Muscle layer of colon (tissue), 2 donors: ENCODE data around the gene DRC1.

Source experiments
- H3K27ac ChIP-seq: one replicate; pipeline ENCODE4 v1.7.0; 2013; ENCODE audit warnings: low read depth, mild to moderate bottlenecking, low read length, moderate library complexity
- H3K27me3 ChIP-seq, 2 donors: one replicate each; pipeline ENCODE4 v1.7.0; 2013; ENCODE audit warnings: low read length in 2 of 2, mild to moderate bottlenecking in 2 of 2; ENCODE audit not compliant: insufficient read depth in 2 of 2, control insufficient read depth in 1 of 2
- H3K36me3 ChIP-seq: one replicate; pipeline ENCODE4 v1.7.0; 2013; ENCODE audit warnings: mild to moderate bottlenecking, low read length; ENCODE audit not compliant: insufficient read depth
- H3K4me1 ChIP-seq: one replicate; pipeline ENCODE4 v1.7.0; 2013; ENCODE audit warnings: mild to moderate bottlenecking, low read length; ENCODE audit not compliant: insufficient read depth
- H3K4me3 ChIP-seq, 2 donors: one replicate each; pipeline ENCODE4 v1.7.0; 2013; ENCODE audit warnings: low read length in 2 of 2, low read depth in 1 of 2, mild to moderate bottlenecking in 1 of 2, moderate library complexity in 1 of 2
- H3K9ac ChIP-seq: one replicate; pipeline ENCODE4 v1.7.0; 2013; ENCODE audit warnings: low read length
- H3K9me3 ChIP-seq: one replicate; pipeline ENCODE4 v1.7.0; 2013; ENCODE audit warnings: mild to moderate bottlenecking, low read length
- donor health status: abdominal sarcoma.
- donor health status: Adenocarcinoma of cecum.

DRC1 gene

DNA sequence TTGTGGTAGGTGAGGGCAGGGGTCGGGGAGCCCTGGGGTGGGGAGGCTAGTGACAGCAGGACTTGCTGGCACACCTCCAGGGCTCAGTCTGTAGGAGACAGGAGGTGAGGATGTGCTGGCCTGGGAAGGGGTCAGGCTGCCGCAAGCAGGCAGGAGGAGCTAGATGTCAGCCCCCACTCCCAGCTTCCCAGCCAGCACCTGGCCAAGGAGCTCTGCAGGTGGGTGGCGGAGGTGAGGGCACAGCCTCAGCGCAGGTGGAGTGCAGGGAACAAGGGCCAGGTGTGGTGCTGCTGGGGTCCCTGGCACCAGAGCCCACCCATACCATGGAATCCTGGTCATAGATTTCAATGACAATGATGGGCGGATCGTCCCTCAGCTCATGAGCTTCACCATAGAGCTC, 73.3 kb downstream of the DRC1 start:
- no peaks in the 10 kb centered on the region for H3K9me3 ChIP-seq
- H3K4me3 ChIP-seq: no peak overlapping the region
- no peak overlapping the region for H3K27ac ChIP-seq
- H3K27me3 ChIP-seq: no peaks in the 10 kb centered on the region
- H3K4me1 ChIP-seq: no peaks in the 10 kb centered on the region
- no peak overlapping the region for H3K9ac ChIP-seq
- H3K36me3 ChIP-seq: no peaks in the 10 kb centered on the region

- no peak overlapping the region for H3K9ac ChIP-seq
- H3K4me1 ChIP-seq: no peaks in the 10 kb centered on the region
- no peaks in the 10 kb centered on the region for H3K9me3 ChIP-seq
- no peaks in the 10 kb centered on the region for H3K36me3 ChIP-seq
- no peaks in the 10 kb centered on the region for H3K27me3 ChIP-seq
- no peak overlapping the region for H3K27ac ChIP-seq
- no peak overlapping the region for H3K4me3 ChIP-seq
Measured at GRCh38 chr2:26475832-26476501, 74.2 kb downstream of the DRC1 start.

GRCh38 chr2:26477126-26477910, 75.6 kb downstream of the DRC1 start:
- Histone ChIP-seq H3K27ac (no peak overlapping the region), H3K4me3 (no peak overlapping the region), H3K9me3 (no peaks in the 10 kb centered on the region), H3K36me3 (no peaks in the 10 kb centered on the region), H3K9ac (no peak overlapping the region), H3K27me3 (no peaks in the 10 kb centered on the region), H3K4me1 (no peaks in the 10 kb centered on the region)

DNA sequence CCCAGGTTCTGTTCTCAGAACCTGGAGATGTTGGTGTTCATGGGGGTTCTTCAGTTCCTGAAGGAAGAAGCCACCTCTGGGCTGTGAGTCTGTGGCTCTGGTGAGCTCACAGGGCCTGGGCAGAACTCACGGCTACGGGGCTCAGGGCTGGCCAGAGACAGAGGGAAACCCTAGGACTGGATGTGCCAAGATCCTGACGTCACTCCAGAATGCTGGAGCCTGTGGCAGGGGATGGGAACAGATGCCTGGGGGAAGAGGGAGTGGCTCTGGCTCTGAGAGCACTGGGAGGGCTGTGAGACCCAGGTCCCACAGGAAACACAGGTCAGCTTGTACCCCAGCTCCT, 76.2 kb downstream of the DRC1 start, which contains the start of gene OTOF:
OTOF (minus strand) TSS at position 214 of the 343 bp plus-strand sequence.
- no peak within 1 kb of the TSS for H3K9ac ChIP-seq
- no peaks in the 10 kb centered on the region for H3K36me3 ChIP-seq
- H3K27me3 ChIP-seq: no peaks in the 10 kb centered on the region
- no peak within 1 kb of the TSS for H3K4me3 ChIP-seq
- H3K9me3 ChIP-seq: no peaks in the 10 kb centered on the region
- H3K4me1 ChIP-seq: no peaks in the 10 kb centered on the region
- no peak within 1 kb of the TSS for H3K27ac ChIP-seq

GRCh38 chr2:26478366-26478765, 76.6 kb downstream of the DRC1 start:
- Histone ChIP-seq H3K9ac (no peak overlapping the region), H3K36me3 (no peaks in the 10 kb centered on the region), H3K4me1 (no peaks in the 10 kb centered on the region), H3K4me3 (no peak overlapping the region), H3K27ac (no peak overlapping the region), H3K27me3 (no peaks in the 10 kb centered on the region), H3K9me3 (no peaks in the 10 kb centered on the region)

- Histone ChIP-seq H3K36me3 (no peaks in the 10 kb centered on the region), H3K4me1 (no peaks in the 10 kb centered on the region), H3K27ac (no peak overlapping the region), H3K9ac (no peak overlapping the region), H3K27me3 (no peaks in the 10 kb centered on the region), H3K4me3 (no peak overlapping the region), H3K9me3 (no peaks in the 10 kb centered on the region)
Measured at GRCh38 chr2:26479131-26479788, 77.5 kb downstream of the DRC1 start.

- Histone ChIP-seq H3K9ac (no peak overlapping the region), H3K4me1 (no peaks in the 10 kb centered on the region), H3K36me3 (no peaks in the 10 kb centered on the region), H3K9me3 (no peaks in the 10 kb centered on the region), H3K4me3 (no peak overlapping the region), H3K27me3 (no peaks in the 10 kb centered on the region), H3K27ac (no peak overlapping the region)
Measured at GRCh38 chr2:26479789-26480565, 78.3 kb downstream of the DRC1 start.

DNA sequence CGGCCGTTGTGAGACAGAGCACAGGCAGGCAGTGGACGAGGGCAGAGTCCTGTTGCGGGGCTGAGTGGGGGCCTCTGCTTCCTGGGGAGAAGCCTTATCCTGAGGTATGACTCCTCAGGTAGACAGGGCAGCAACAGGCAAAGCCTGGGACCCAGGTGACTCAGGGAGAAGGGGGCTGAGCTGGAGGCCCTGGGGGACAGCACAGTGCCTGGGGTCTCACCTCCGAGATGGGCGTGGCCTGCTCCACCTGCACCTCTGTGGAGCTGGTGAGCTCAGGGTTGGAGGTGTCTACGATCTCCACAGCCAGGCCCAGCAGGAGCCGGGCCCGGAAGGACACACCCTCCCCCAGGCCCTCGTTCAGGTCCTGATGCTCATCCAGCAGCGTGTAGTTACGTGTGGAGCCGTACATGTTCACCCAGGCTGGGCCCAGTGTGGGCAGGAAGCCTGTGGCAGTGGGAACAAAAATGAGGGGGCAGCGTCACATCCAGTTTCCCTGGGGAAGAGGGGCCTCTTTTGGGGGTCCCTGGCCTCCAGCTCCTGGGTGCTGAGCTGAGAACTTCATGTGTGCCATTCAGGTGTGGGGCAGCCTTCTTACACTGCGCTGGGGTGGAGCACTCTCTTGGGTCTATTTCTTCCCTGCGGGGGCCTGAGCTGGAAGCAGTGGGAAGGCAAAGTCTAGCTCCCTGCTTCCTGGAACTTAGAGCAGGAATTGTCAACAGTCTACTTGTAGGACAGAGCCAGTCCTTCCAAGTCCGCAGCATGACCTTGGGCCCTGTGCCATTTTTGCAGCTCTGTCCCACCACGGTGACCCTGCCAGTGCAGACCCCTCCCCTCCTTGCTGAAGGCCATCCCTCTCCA, 79.1 kb downstream of the DRC1 start:
- H3K4me1 ChIP-seq: no peaks in the 10 kb centered on the region
- H3K9me3 ChIP-seq: no peaks in the 10 kb centered on the region
- H3K9ac ChIP-seq: no peak overlapping the region
- no peak overlapping the region for H3K27ac ChIP-seq
- no peak overlapping the region for H3K4me3 ChIP-seq
- no peaks in the 10 kb centered on the region for H3K36me3 ChIP-seq
- H3K27me3 ChIP-seq: no peaks in the 10 kb centered on the region

GRCh38 chr2:26481706-26482105, 80.0 kb downstream of the DRC1 start:
- Histone ChIP-seq H3K4me3 (no peak overlapping the region), H3K27ac (no peak overlapping the region), H3K27me3 (no peaks in the 10 kb centered on the region), H3K9me3 (no peaks in the 10 kb centered on the region), H3K4me1 (no peaks in the 10 kb centered on the region), H3K36me3 (no peaks in the 10 kb centered on the region), H3K9ac (no peak overlapping the region)

DNA sequence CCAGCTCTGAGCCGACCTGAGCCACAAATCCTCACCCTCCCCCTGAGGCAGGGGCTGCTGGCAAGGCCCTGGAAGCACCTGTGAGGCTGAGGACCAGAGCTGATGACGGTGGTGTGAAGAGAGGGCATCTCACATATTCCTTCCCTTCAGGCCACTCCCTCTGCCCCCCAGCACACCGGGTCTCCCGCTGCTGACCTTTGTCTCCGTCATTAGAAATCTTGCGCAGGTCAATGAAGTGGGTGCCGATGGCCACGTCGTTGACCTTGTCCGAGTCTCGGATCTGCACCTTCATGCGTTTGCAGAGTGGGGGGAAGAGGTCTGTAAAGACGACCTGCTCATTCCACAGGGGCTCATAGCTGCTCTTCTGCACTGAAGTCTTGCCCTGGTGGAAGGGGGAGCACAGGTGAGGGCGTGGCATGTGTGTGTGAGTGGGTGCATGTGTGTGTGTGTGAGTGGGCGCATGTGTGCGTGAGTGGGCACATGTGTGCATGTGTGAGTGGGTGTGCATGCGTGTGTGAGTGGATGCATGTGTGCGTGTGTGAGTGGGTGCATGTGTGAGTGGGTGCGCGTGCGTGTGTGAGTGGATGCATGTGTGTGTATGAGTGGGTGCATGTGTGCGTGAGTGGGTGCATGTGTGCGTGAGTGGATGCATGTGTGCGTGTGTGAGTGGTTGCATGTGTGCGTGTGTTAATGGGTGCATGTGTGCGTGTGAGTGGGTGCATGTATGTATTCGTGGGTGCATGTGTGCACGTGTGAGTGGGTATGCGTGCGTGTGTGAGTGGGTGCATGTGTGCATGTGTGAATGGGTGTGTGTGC, 80.7 kb downstream of the DRC1 start:
- H3K9ac ChIP-seq: no peak overlapping the region
- no peaks in the 10 kb centered on the region for H3K9me3 ChIP-seq
- no peaks in the 10 kb centered on the region for H3K36me3 ChIP-seq
- no peaks in the 10 kb centered on the region for H3K27me3 ChIP-seq
- no peak overlapping the region for H3K27ac ChIP-seq
- H3K4me1 ChIP-seq: no peaks in the 10 kb centered on the region
- H3K4me3 ChIP-seq: no peak overlapping the region
